RWPE2 (cell line): ENCODE measurements around the gene ACIN1.
A peak's percentile ranks its signal among the peaks of the same experiment; 100 is the strongest.

Source experiments
- ATAC-seq: fragments of 200-7000 bp; cut with Tn5 transposase; 3 replicates; pipeline ENCODE4 v1.9.1; 2021; ENCODE audit warnings: low read depth
- DNase-seq: peaks from one replicate; pipeline ENCODE4 v3.0.0-alpha.2; 2020; ENCODE audit warnings: low spot score
- H3K27ac ChIP-seq: fragments of 450-650 bp; 2 replicates; pipeline ENCODE4 v1.5.1; 2017; ENCODE audit warnings: mild to moderate bottlenecking; ENCODE audit not compliant: poor library complexity, severe bottlenecking
- H3K27me3 ChIP-seq: fragments of 250-450 bp; sonication (Bioruptor Pico); 2 replicates; pipeline ENCODE4 v1.5.1; 2021; ENCODE audit warnings: mild to moderate bottlenecking, moderate library complexity; ENCODE audit not compliant: insufficient read depth, poor library complexity, severe bottlenecking
- H3K36me3 ChIP-seq: fragments of 250-450 bp; sonication (Bioruptor Pico); 2 replicates; pipeline ENCODE4 v1.5.1; 2020; ENCODE audit warnings: low read depth, mild to moderate bottlenecking, moderate library complexity
- H3K4me1 ChIP-seq: fragments of 250-450 bp; sonication (Bioruptor Pico); 2 replicates; pipeline ENCODE4 v1.5.1; 2021; ENCODE audit warnings: mild to moderate bottlenecking, moderate library complexity; ENCODE audit not compliant: insufficient read depth, poor library complexity, severe bottlenecking
- H3K4me3 ChIP-seq: fragments of 250-450 bp; sonication (Bioruptor Pico); 2 replicates; pipeline ENCODE4 v1.5.1; 2021; ENCODE audit warnings: mild to moderate bottlenecking, moderate library complexity; ENCODE audit not compliant: severe bottlenecking
- H3K9me3 ChIP-seq: fragments of 250-450 bp; sonication (Bioruptor Pico); 2 replicates; pipeline ENCODE4 v1.5.1; 2021; ENCODE audit warnings: mild to moderate bottlenecking, moderate library complexity; ENCODE audit not compliant: severe bottlenecking
- CTCF ChIP-seq: fragments of 450-650 bp; IDR thresholded peaks from one replicate; pipeline ENCODE4 v1.5.1; 2017; ENCODE audit warnings: mild to moderate bottlenecking, moderate library complexity; ENCODE audit not compliant: poor library complexity, severe bottlenecking

Gene ACIN1

GRCh38 chr14:23077962-23078361 is 17.0 kb downstream of the ACIN1 start:
- no peaks in the 10 kb centered on the region for H3K27me3 ChIP-seq
- ATAC-seq (no peak), DNase-seq (no peak)
- H3K27ac ChIP-seq: peak overlapping the region; percentile 81
- no peaks in the 10 kb centered on the region for H3K9me3 ChIP-seq
- H3K4me1 ChIP-seq: peaks cover 30% of the 10 kb centered on the region
- peaks cover 100% of the 10 kb centered on the region for H3K36me3 ChIP-seq
- no peak overlapping the region for H3K4me3 ChIP-seq
- TF ChIP-seq CTCF: no peak

GRCh38 chr14:23076785-23077408 is 18.0 kb downstream of the ACIN1 start:
- peaks cover 100% of the 10 kb centered on the region for H3K36me3 ChIP-seq
- H3K4me1 ChIP-seq: peaks cover 34% of the 10 kb centered on the region
- H3K27ac ChIP-seq: peak overlapping the region; percentile 81
- DNase-seq: no peak
- H3K9me3 ChIP-seq: no peaks in the 10 kb centered on the region
- no peak for ATAC-seq
- peak; percentile 96 for TF ChIP-seq CTCF
- no peak overlapping the region for H3K4me3 ChIP-seq
- H3K27me3 ChIP-seq: no peaks in the 10 kb centered on the region

GRCh38 chr14:23074906-23075305 is 20.0 kb downstream of the ACIN1 start:
- peaks cover 38% of the 10 kb centered on the region for H3K4me1 ChIP-seq
- no peak for TF ChIP-seq CTCF
- ATAC-seq (no peak), DNase-seq (no peak)
- H3K9me3 ChIP-seq: no peaks in the 10 kb centered on the region
- H3K36me3 ChIP-seq: peaks cover 83% of the 10 kb centered on the region
- no peak overlapping the region for H3K27ac ChIP-seq
- H3K4me3 ChIP-seq: no peak overlapping the region
- H3K27me3 ChIP-seq: no peaks in the 10 kb centered on the region

- peaks cover 20% of the 10 kb centered on the region for H3K4me1 ChIP-seq
- ATAC-seq (peak; percentile 48), DNase-seq (peak; percentile 62)
- peaks cover 82% of the 10 kb centered on the region for H3K36me3 ChIP-seq
- no peak for TF ChIP-seq CTCF
- peak overlapping the region; percentile 48 for H3K4me3 ChIP-seq
- peak overlapping the region; percentile 64 for H3K27ac ChIP-seq
- H3K27me3 ChIP-seq: no peaks in the 10 kb centered on the region
- H3K9me3 ChIP-seq: no peaks in the 10 kb centered on the region
Observed at GRCh38 chr14:23071921-23072539, 22.9 kb downstream of the ACIN1 start.
